IMR-90 (cell line): ENCODE measurements around the gene UPK2. TPM values are rescaled to one million over a fixed set of nuclear protein-coding genes. Genes with fewer than 3 reads are reported as not detected.

Experiments used
- ATAC-seq: fragments of 200-7000 bp; cut with Tn5 transposase; 2 replicates; pipeline ENCODE4 v1.9.1; 2020; ENCODE audit warnings: low read depth, mild to moderate bottlenecking, moderate library complexity
- BruUV-seq: library from RNA; stranded (reverse); fragments of 400-500 nt; replicated peaks from 2 replicates; lab custom pipeline; 2021; lab: Mats Ljungman, UMichigan
- CTCF ChIA-PET: fragments of 300-600 bp; formaldehyde crosslinking; extraction: SDS; loops from one replicate; lab custom pipeline; 2021; ENCODE audit warnings: antibody characterized with exemption; lab: Yijun Ruan, JAX
- POLR2A ChIA-PET: fragments of 300-600 bp; sonication (Branson Sonifier 250); formaldehyde crosslinking; loops from one replicate; lab custom pipeline; 2022; ENCODE audit warnings: antibody characterized with exemption; ENCODE audit not compliant: unreplicated experiment; lab: Charles Lee
- DNase-seq: peaks from one replicate; pipeline ENCODE4 v3.0.0; 2013
- H2AFZ ChIP-seq: replicated peaks from 2 replicates; pipeline ENCODE3; 2013; ENCODE audit warnings: low read length, mild to moderate bottlenecking; ENCODE audit not compliant: poor library complexity
- H2AK5ac ChIP-seq: 2 replicates; pipeline ENCODE4 v1.6.1; 2013; ENCODE audit warnings: low read depth, low read length, inconsistent platforms
- H2AK9ac ChIP-seq: replicated peaks from 2 replicates; pipeline ENCODE3; 2013; ENCODE audit warnings: mild to moderate bottlenecking, low read depth, low read length, moderate library complexity; ENCODE audit not compliant: poor library complexity
- H2BK120ac ChIP-seq: 2 replicates; pipeline ENCODE4 v1.6.1; 2013; ENCODE audit warnings: low read depth, low read length, inconsistent platforms
- H2BK15ac ChIP-seq: 3 replicates; pipeline ENCODE4 v1.6.1; 2013; ENCODE audit warnings: low read depth, low read length, inconsistent platforms
- H2BK20ac ChIP-seq: 2 replicates; pipeline ENCODE4 v1.6.1; 2013; ENCODE audit warnings: low read depth, mild to moderate bottlenecking, inconsistent platforms, low read length, moderate library complexity
- H2BK5ac ChIP-seq: 2 replicates; pipeline ENCODE4 v1.6.1; 2013; ENCODE audit warnings: mild to moderate bottlenecking, low read depth, low read length, inconsistent platforms; ENCODE audit not compliant: poor library complexity, severe bottlenecking
- H3K14ac ChIP-seq: replicated peaks from 2 replicates; pipeline ENCODE4 v1.6.1; 2013; ENCODE audit warnings: low read depth, low read length, inconsistent platforms
- H3K18ac ChIP-seq: 2 replicates; pipeline ENCODE4 v1.6.1; 2013; ENCODE audit warnings: low read depth, low read length, control low read depth
- H3K23ac ChIP-seq: 2 replicates; pipeline ENCODE4 v1.6.1; 2013; ENCODE audit warnings: low read depth, low read length, inconsistent platforms
- H3K27ac ChIP-seq: 2 replicates; pipeline ENCODE4 v1.5.1; 2013; ENCODE audit warnings: mild to moderate bottlenecking, control low read depth, low read length; ENCODE audit not compliant: insufficient read depth
- H3K27me3 ChIP-seq: 2 replicates; pipeline ENCODE4 v1.6.1; 2013; ENCODE audit warnings: low read length; ENCODE audit not compliant: control insufficient read depth, insufficient read depth
- H3K36me3 ChIP-seq: 2 replicates; pipeline ENCODE4 v1.6.1; 2013; ENCODE audit warnings: low read length, mixed read lengths; ENCODE audit not compliant: control insufficient read depth, insufficient read depth
- H3K4ac ChIP-seq: 2 replicates; pipeline ENCODE4 v1.6.1; 2013; ENCODE audit warnings: low read depth, low read length, inconsistent platforms
- H3K4me1 ChIP-seq: 2 replicates; pipeline ENCODE4 v1.6.1; 2013; ENCODE audit warnings: low read length, mixed read lengths; ENCODE audit not compliant: control insufficient read depth, insufficient read depth
- H3K4me2 ChIP-seq: 2 replicates; pipeline ENCODE4 v1.6.1; 2013; ENCODE audit warnings: low read depth, mild to moderate bottlenecking, control low read depth, low read length, moderate library complexity
- H3K4me3 ChIP-seq: 2 replicates; pipeline ENCODE4 v1.5.1; 2013; ENCODE audit warnings: low read depth, mild to moderate bottlenecking, control low read depth, low read length, moderate library complexity; ENCODE audit not compliant: insufficient read depth
- H3K56ac ChIP-seq: 2 replicates; pipeline ENCODE4 v1.6.1; 2013; ENCODE audit warnings: low read length, inconsistent platforms; ENCODE audit not compliant: insufficient read depth; ENCODE audit errors: extremely low read depth
- H3K79me1 ChIP-seq, 2 experiments: 2 replicates each; pipeline ENCODE4 v1.6.1; 2013; ENCODE audit warnings: low read length in 2 of 2, inconsistent platforms in 1 of 2, low read depth in 1 of 2
- H3K9ac ChIP-seq: 2 replicates; pipeline ENCODE4 v1.6.1; 2013; ENCODE audit warnings: low read depth, low read length, control low read depth
- H3K9me1 ChIP-seq: 2 replicates; pipeline ENCODE4 v1.6.1; 2013; ENCODE audit warnings: low read length, inconsistent platforms; ENCODE audit not compliant: insufficient read depth
- H3K9me3 ChIP-seq: 2 replicates; pipeline ENCODE4 v1.6.1; 2013; ENCODE audit warnings: low read length; ENCODE audit not compliant: control insufficient read depth, insufficient read depth
- H4K20me1 ChIP-seq: 2 replicates; pipeline ENCODE4 v1.6.1; 2013; ENCODE audit warnings: low read length, inconsistent platforms; ENCODE audit not compliant: insufficient read depth
- H4K5ac ChIP-seq: 2 replicates; pipeline ENCODE4 v1.6.1; 2013; ENCODE audit warnings: mild to moderate bottlenecking, low read depth, low read length, control low read depth
- H4K8ac ChIP-seq, 2 experiments: 2 replicates each; pipeline ENCODE4 v1.6.1; 2013; ENCODE audit warnings: low read depth in 2 of 2, low read length in 2 of 2, control low read depth in 1 of 2, inconsistent platforms in 1 of 2
- H4K91ac ChIP-seq: 2 replicates; pipeline ENCODE4 v1.6.1; 2013; ENCODE audit warnings: low read depth, low read length, inconsistent platforms; ENCODE audit not compliant: insufficient read depth
- NFE2L2 ChIP-seq: fragments of 150-350 bp; IDR thresholded peaks from 2 replicates; pipeline ENCODE4 v1.6.1; 2016; ENCODE audit warnings: low read depth, mild to moderate bottlenecking, low read length
- WGBS, 2 experiments: methylation state at CpG; one replicate each; pipeline versions ENCODE4 v1.1.5 to v1.1.7; 2013; ENCODE audit warnings: missing lambda C conversion rate in 2 of 2; ENCODE audit not compliant: insufficient read length in 1 of 2; ENCODE audit errors: extremely low coverage in 2 of 2; 5-methylcytosine and 5-hydroxymethylcytosine counted together
- dilution Hi-C: fragments of 300-500 bp; cut with HindIII; formaldehyde crosslinking; loops from one replicate; pipeline ENCODE4 v1.14.3; 2018; ENCODE audit warnings: low sequenced_read_pairs; ENCODE audit not compliant: unreplicated experiment
- in situ Hi-C: fragments of 300-500 bp; cut with MboI; formaldehyde crosslinking; loops from 3 replicates; pipeline ENCODE4 v1.14.3; 2019; ENCODE audit warnings: low sequenced_read_pairs, inconsistent platforms, mixed read lengths
- intact Hi-C: fragments of 100-400 bp; cut with micrococcal nuclease; formaldehyde crosslinking; loops from 2 replicates; pipeline ENCODE4 v1.10.0; 2022
- polyA plus RNA-seq, 3 experiments: library from polyadenylated mRNA; depleted of rRNA; stranded (reverse); fragments of >200 nt; gene quantifications; 2 replicates each; pipeline ENCODE4 v1.2.3, GENCODE V29; 2012; ENCODE audit warnings: low replicate concordance in 1 of 3
- total RNA-seq: library from RNA; depleted of rRNA; stranded (reverse); fragments of >200 nt; gene quantifications from 2 replicates; pipeline ENCODE4 v1.2.3, GENCODE V29; 2012
- TF ChIP-seq, protein P1 (sequence below): fragments of 150-350 bp; IDR thresholded peaks from 2 replicates; pipeline ENCODE4 v1.6.1; 2017; ENCODE audit warnings: mild to moderate bottlenecking, antibody characterized with exemption, low read length, low read depth

Gene UPK2
- total and polyA plus RNA-seq, 2 of the 4 experiments (the other 2 are of a cell fraction), result 0.26 TPM; not detected in 1

DNA sequence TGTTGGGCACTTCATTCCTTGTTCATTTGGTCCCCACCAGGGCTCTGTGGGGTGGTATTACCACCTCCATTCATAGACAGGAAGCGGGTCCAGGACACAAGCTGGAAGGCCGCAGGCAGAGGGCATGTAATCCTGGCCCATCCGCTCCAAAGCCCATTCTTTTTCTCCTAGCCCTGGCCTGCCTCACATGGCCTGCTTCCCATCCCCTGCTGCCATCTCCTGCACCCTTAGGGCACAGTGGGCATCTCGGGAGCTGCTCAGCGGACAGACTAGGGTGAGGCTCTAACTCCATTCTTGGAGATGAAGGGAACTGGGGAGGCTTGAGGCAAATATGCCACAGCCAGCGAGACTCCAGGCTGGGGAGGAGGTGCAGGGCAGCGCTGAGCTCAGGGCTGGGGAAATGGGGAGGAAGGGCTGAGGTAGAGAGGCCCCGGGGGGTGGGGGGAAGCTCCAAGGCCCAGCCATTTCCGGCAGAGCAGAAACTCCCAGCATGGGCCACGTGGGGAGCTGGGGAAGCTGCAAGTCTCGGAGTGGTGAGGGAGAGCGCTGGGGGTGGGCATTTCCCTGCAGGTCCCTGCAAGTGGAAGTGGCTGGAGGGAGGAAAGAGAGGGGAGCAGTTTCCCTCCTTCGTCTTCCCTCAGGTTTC lies 16.0 kb upstream of the UPK2 start:
- peak overlapping the region; percentile 78 for H2AFZ ChIP-seq
- H3K4me2 ChIP-seq, result no peak overlapping the region
- intact Hi-C loops, result no loop called here
- peak overlapping the region; percentile 24; the same call in 1 of the 2 replicates for H2AK5ac ChIP-seq
- H2AK9ac ChIP-seq, result no peak overlapping the region
- H3K18ac ChIP-seq, result no peak overlapping the region
- peaks cover 2% of the 10 kb centered on the region for H3K27me3 ChIP-seq
- no CpG with 5 or more reads among the region's 13 CpGs for WGBS, 2 experiments
- no peak for TF ChIP-seq NFE2L2
- TF ChIP-seq, protein P1, sequence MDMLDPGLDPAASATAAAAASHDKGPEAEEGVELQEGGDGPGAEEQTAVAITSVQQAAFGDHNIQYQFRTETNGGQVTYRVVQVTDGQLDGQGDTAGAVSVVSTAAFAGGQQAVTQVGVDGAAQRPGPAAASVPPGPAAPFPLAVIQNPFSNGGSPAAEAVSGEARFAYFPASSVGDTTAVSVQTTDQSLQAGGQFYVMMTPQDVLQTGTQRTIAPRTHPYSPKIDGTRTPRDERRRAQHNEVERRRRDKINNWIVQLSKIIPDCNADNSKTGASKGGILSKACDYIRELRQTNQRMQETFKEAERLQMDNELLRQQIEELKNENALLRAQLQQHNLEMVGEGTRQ, result peak; percentile 34; the same call in 1 of the 2 replicates
- peak overlapping the region; percentile 49; the same call in 1 of the 2 replicates for H4K91ac ChIP-seq
- H3K27ac ChIP-seq, result no peak overlapping the region
- no peak overlapping the region for H3K56ac ChIP-seq
- no TSS peak for BruUV-seq
- DNase-seq, result no peak
- H2BK120ac ChIP-seq, result peak overlapping the region; percentile 5; the same call in 1 of the 2 replicates
- H3K9me1 ChIP-seq, result peaks cover 7% of the 10 kb centered on the region
- no peak overlapping the region for H4K5ac ChIP-seq
- peak; percentile 70 for ATAC-seq
- H3K79me1 ChIP-seq, result no peaks in the 10 kb centered on the region
- no peak overlapping the region for H2BK15ac ChIP-seq
- peaks cover 4% of the 10 kb centered on the region; the same call in 1 of the 2 replicates for H3K4me1 ChIP-seq
- no peak overlapping the region for H2BK20ac ChIP-seq
- H4K20me1 ChIP-seq, result peaks cover 4% of the 10 kb centered on the region; the same call in 1 of the 2 replicates
- no peak overlapping the region for H3K9ac ChIP-seq
- peak overlapping the region; percentile 22; the same call in 1 of the 2 replicates for H3K4ac ChIP-seq
- POLR2A ChIA-PET, result no interaction called here
- H3K23ac ChIP-seq, result no peak overlapping the region
- H4K8ac ChIP-seq, result peak overlapping the region; percentile 52 to 63; a peak in 1 of 4 replicates
- CTCF ChIA-PET, result no interaction called here
- H3K14ac ChIP-seq, result peak overlapping the region; percentile 68; the same call in 1 of the 2 replicates
- H2BK5ac ChIP-seq, result no peak overlapping the region
- H3K9me3 ChIP-seq, result no peaks in the 10 kb centered on the region
- no peak overlapping the region for H3K4me3 ChIP-seq
- in situ Hi-C loops, result loop anchor here (5.0 kb wide), 1 partner anchor 38 kb away; no protein-coding TSS in a partner anchor
- H3K36me3 ChIP-seq, result no peaks in the 10 kb centered on the region
- dilution Hi-C loops, result no loop called here
